Activated T-cell treated with anti-CD3 and anti-CD28 coated beads, Interleukin-2, amount 50 U/mL, for 72 hours (primary cell): ENCODE results near the gene CXXC4. TPM values are rescaled to one million over a fixed set of nuclear protein-coding genes. Genes with fewer than 3 reads are reported as not detected.

Source experiments
- ATAC-seq, 2 donors: fragments of 150-1000 bp; cut with Tn5 transposase; replicated peaks in 1 of 2; 2 replicates each; pipeline ENCODE4 v1.10.0; 2021; ENCODE audit warnings: moderate library complexity in 2 of 2, mild to moderate bottlenecking in 1 of 2
- DNase-seq, 2 donors: peaks; one replicate each; pipeline ENCODE4 v3.0.0; 2021 to 2022; ENCODE audit warnings: mixed read lengths in 1 of 2
- H3K27ac Mint-ChIP-seq: one replicate; pipeline ENCODE4 v1.8.0; 2022; ENCODE audit warnings: mild to moderate bottlenecking, moderate library complexity, mixed read lengths
- H3K27me3 Mint-ChIP-seq: one replicate; pipeline ENCODE4 v1.8.0; 2022; ENCODE audit warnings: low read depth, mixed read lengths
- H3K36me3 Mint-ChIP-seq, 2 donors: one replicate each; pipeline ENCODE4 v1.8.0; 2022; ENCODE audit warnings: mixed read lengths in 2 of 2, mild to moderate bottlenecking in 1 of 2; ENCODE audit not compliant: insufficient read depth in 2 of 2
- H3K4me1 Mint-ChIP-seq: one replicate; pipeline ENCODE4 v1.8.0; 2022; ENCODE audit warnings: low read depth, mixed read lengths
- H3K4me3 Mint-ChIP-seq, 2 donors: one replicate each; pipeline ENCODE4 v1.8.0; 2022; ENCODE audit warnings: mild to moderate bottlenecking in 2 of 2, mixed read lengths in 2 of 2, moderate library complexity in 2 of 2
- H3K9me3 Mint-ChIP-seq, 2 donors: one replicate each; pipeline ENCODE4 v1.8.0; 2022; ENCODE audit warnings: mixed read lengths in 2 of 2
- total RNA-seq, 2 donors: library from RNA; stranded (reverse); gene quantifications; one replicate each; pipeline ENCODE4 v1.2.3, GENCODE V29; 2022

CXXC4 gene
- total RNA-seq, 2 donors from 2014 or later: 0.07 TPM; not detected in 1

- H3K9me3 Mint-ChIP-seq: no peaks in the 10 kb centered on the region
- H3K27me3 Mint-ChIP-seq: no peaks in the 10 kb centered on the region
- no peak for DNase-seq
- no peaks in the 10 kb centered on the region for H3K4me1 Mint-ChIP-seq
- no peak overlapping the region for H3K27ac Mint-ChIP-seq
- H3K36me3 Mint-ChIP-seq: no peaks in the 10 kb centered on the region
- H3K4me3 Mint-ChIP-seq: no peak overlapping the region
- ATAC-seq: no peak
Measured at GRCh38 chr4:104470770-104471169, 23.9 kb downstream of the CXXC4 start.

GRCh38 chr4:104469794-104470193 is 24.9 kb downstream of the CXXC4 start:
- no peak overlapping the region for H3K27ac Mint-ChIP-seq
- no peaks in the 10 kb centered on the region for H3K36me3 Mint-ChIP-seq
- ATAC-seq (no peak), DNase-seq (no peak)
- H3K4me3 Mint-ChIP-seq: no peak overlapping the region
- no peaks in the 10 kb centered on the region for H3K9me3 Mint-ChIP-seq
- H3K4me1 Mint-ChIP-seq: no peaks in the 10 kb centered on the region
- no peaks in the 10 kb centered on the region for H3K27me3 Mint-ChIP-seq

- H3K4me3 Mint-ChIP-seq: no peak overlapping the region
- no peaks in the 10 kb centered on the region for H3K9me3 Mint-ChIP-seq
- no peaks in the 10 kb centered on the region for H3K4me1 Mint-ChIP-seq
- H3K27me3 Mint-ChIP-seq: no peaks in the 10 kb centered on the region
- H3K27ac Mint-ChIP-seq: no peak overlapping the region
- no peak for ATAC-seq
- H3K36me3 Mint-ChIP-seq: no peaks in the 10 kb centered on the region
- DNase-seq: no peak
Measured at GRCh38 chr4:104465619-104466018, 29.1 kb downstream of the CXXC4 start.

- no peak for ATAC-seq
- no peak for DNase-seq
- Mint-ChIP-seq H3K36me3 (no peaks in the 10 kb centered on the region), H3K9me3 (no peaks in the 10 kb centered on the region), H3K4me1 (no peaks in the 10 kb centered on the region), H3K27ac (no peak overlapping the region), H3K27me3 (no peaks in the 10 kb centered on the region), H3K4me3 (no peak overlapping the region)
Measured at GRCh38 chr4:104465201-104465600, 29.5 kb downstream of the CXXC4 start.

- no peak for DNase-seq
- Mint-ChIP-seq H3K36me3 (no peaks in the 10 kb centered on the region), H3K27me3 (no peaks in the 10 kb centered on the region), H3K9me3 (no peaks in the 10 kb centered on the region), H3K27ac (no peak overlapping the region), H3K4me1 (no peaks in the 10 kb centered on the region), H3K4me3 (no peak overlapping the region)
- no peak for ATAC-seq
Measured at GRCh38 chr4:104462641-104463040, 32.1 kb downstream of the CXXC4 start.

- no peak overlapping the region for H3K4me3 Mint-ChIP-seq
- no peak overlapping the region for H3K27ac Mint-ChIP-seq
- no peaks in the 10 kb centered on the region for H3K27me3 Mint-ChIP-seq
- H3K36me3 Mint-ChIP-seq: no peaks in the 10 kb centered on the region
- no peaks in the 10 kb centered on the region for H3K9me3 Mint-ChIP-seq
- ATAC-seq (no peak), DNase-seq (no peak)
- H3K4me1 Mint-ChIP-seq: no peaks in the 10 kb centered on the region
Measured at GRCh38 chr4:104457308-104457981, 37.2 kb downstream of the CXXC4 start.

- H3K27me3 Mint-ChIP-seq: no peaks in the 10 kb centered on the region
- H3K4me1 Mint-ChIP-seq: no peaks in the 10 kb centered on the region
- H3K9me3 Mint-ChIP-seq: no peaks in the 10 kb centered on the region
- H3K27ac Mint-ChIP-seq: no peak overlapping the region
- ATAC-seq (no peak), DNase-seq (no peak)
- H3K4me3 Mint-ChIP-seq: no peak overlapping the region
- H3K36me3 Mint-ChIP-seq: no peaks in the 10 kb centered on the region
Measured at GRCh38 chr4:104451573-104451972, 43.1 kb downstream of the CXXC4 start.

- Mint-ChIP-seq H3K36me3 (no peaks in the 10 kb centered on the region), H3K4me1 (no peaks in the 10 kb centered on the region), H3K27ac (no peak overlapping the region), H3K9me3 (no peaks in the 10 kb centered on the region), H3K4me3 (no peak overlapping the region), H3K27me3 (no peaks in the 10 kb centered on the region)
- DNase-seq (no peak), ATAC-seq (peak in 1 of 2 donors; percentile 45)
Measured at GRCh38 chr4:104449537-104449936, 45.2 kb downstream of the CXXC4 start.

GRCh38 chr4:104447294-104447693 is 47.4 kb downstream of the CXXC4 start:
- Mint-ChIP-seq H3K4me3 (no peak overlapping the region), H3K4me1 (no peaks in the 10 kb centered on the region), H3K27me3 (no peaks in the 10 kb centered on the region), H3K27ac (no peak overlapping the region), H3K36me3 (no peaks in the 10 kb centered on the region), H3K9me3 (peaks cover 0 to 1% of the 10 kb centered on the region in 2 donors)
- DNase-seq (no peak), ATAC-seq (no peak)

- DNase-seq: no peak
- no peaks in the 10 kb centered on the region for H3K27me3 Mint-ChIP-seq
- no peaks in the 10 kb centered on the region for H3K36me3 Mint-ChIP-seq
- no peak for ATAC-seq
- H3K27ac Mint-ChIP-seq: no peak overlapping the region
- H3K4me3 Mint-ChIP-seq: no peak overlapping the region
- H3K9me3 Mint-ChIP-seq: peaks cover 0 to 1% of the 10 kb centered on the region in 2 donors
- H3K4me1 Mint-ChIP-seq: no peaks in the 10 kb centered on the region
Measured at GRCh38 chr4:104446431-104447278, 48.0 kb downstream of the CXXC4 start.

GRCh38 chr4:104444685-104445084 is 50.0 kb downstream of the CXXC4 start:
- peaks cover 3% of the 10 kb centered on the region in 2 donors for H3K9me3 Mint-ChIP-seq
- ATAC-seq: no peak

GRCh38 chr4:104436542-104436941 is 58.2 kb downstream of the CXXC4 start:
- Mint-ChIP-seq H3K4me1 (no peaks in the 10 kb centered on the region), H3K9me3 (peaks cover 2 to 8% of the 10 kb centered on the region in 2 donors), H3K4me3 (no peak overlapping the region), H3K27ac (no peak overlapping the region), H3K27me3 (no peaks in the 10 kb centered on the region), H3K36me3 (no peaks in the 10 kb centered on the region)
- ATAC-seq (no peak), DNase-seq (no peak)

More at GRCh38 chr4:104444685-104445084, 50.0 kb downstream of the CXXC4 start:
- Mint-ChIP-seq H3K36me3 (no peaks in the 10 kb centered on the region), H3K27me3 (no peaks in the 10 kb centered on the region), H3K4me1 (no peaks in the 10 kb centered on the region), H3K27ac (no peak overlapping the region), H3K4me3 (no peak overlapping the region)
- no peak for DNase-seq

GRCh38 chr4:104429150-104429741 is 65.4 kb downstream of the CXXC4 start:
- H3K27ac Mint-ChIP-seq: no peak overlapping the region
- H3K36me3 Mint-ChIP-seq: no peaks in the 10 kb centered on the region
- DNase-seq: no peak
- H3K4me1 Mint-ChIP-seq: no peaks in the 10 kb centered on the region
- peaks cover 3% of the 10 kb centered on the region in 2 donors for H3K9me3 Mint-ChIP-seq
- ATAC-seq: no peak
- no peaks in the 10 kb centered on the region for H3K27me3 Mint-ChIP-seq
- no peak overlapping the region for H3K4me3 Mint-ChIP-seq
